Frontal cortex (tissue), 4 donors: ENCODE results near the gene CCDC32. TPM values are rescaled to one million over a fixed set of nuclear protein-coding genes. Genes with fewer than 3 reads are reported as not detected.
A peak's percentile ranks its signal among the peaks of the same experiment; 100 is the strongest.
"Not testable (repeated sequence)": the region's sequence is repeated elsewhere in the genome, so short reads cannot be mapped to it uniquely, and the experiment has no call there.

Experiments
- DNase-seq, 2 donors: peaks; one replicate each; pipeline ENCODE4 v3.0.0; 2012; ENCODE audit warnings: low spot score in 2 of 2
- FAIRE-seq: peaks from 2 replicates; lab custom pipeline; 2012; peaks lifted over from hg19 to GRCh38; lab: Jason Lieb, UNC
- total RNA-seq: library from RNA; depleted of rRNA; stranded (reverse); fragments of >200 nt; gene quantifications from one replicate; pipeline ENCODE4 v1.2.3, GENCODE V29; 2014
- donor health status: control.
- donor health status: control.
- donor health status: control.

The CCDC32 gene
- 23.6 TPM for total RNA-seq

GRCh38 chr15:40564591-40565332 is at the start of gene CCDC32:
TSS of gene CCDC32 (minus strand) at chr15:40565042. CDS start at chr15:40563015, 2,027 bp downstream.
- peak; percentile 65 for FAIRE-seq

GRCh38 chr15:40613080-40613479 is 48.2 kb upstream of the CCDC32 start:
- FAIRE-seq = no peak
- DNase-seq = no peak

More at GRCh38 chr15:40564591-40565332, at the start of gene CCDC32:
- peak; percentile 93 to 98 for DNase-seq

DNA sequence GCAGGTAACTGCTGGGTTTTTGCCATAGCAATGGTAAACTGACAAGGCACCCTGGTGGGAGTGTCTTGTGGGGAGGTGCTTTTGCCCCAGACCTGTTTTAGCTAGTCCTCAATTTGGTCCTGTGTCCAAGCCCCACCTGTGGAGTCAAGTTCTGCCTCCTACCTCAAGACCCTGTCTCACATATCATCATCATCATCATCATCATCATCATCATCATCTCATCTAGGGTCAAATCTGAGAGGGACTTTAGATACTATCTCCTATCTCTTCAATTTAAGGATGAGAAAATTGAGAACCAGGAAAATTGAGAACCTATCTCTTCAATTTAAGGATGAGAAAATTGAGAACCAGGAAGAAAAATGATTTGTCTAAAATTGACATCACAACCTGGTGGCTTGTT is 39.1 kb upstream of the CCDC32 start:
- DNase-seq (no peak), FAIRE-seq (no peak)

DNA sequence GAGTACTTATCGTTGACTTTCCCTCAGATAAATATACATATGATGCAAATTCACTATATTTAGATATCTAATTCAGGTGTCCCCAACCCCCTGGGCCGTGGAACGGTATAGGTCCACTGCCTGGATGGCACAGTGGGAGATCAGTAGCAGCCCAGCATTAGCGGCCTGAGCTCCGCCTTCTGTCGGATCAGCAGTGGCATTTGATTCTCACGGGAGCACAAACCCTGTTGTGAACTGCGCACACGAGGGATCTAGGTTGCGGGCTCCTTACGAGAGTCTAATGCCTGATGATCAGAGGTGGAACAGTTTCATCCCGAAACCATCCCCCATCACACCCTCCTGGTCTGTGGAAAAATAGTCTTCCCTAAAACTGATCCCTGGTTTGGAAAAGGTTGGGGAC is 36.1 kb upstream of the CCDC32 start:
- DNase-seq = no peak
- FAIRE-seq = no peak

DNA sequence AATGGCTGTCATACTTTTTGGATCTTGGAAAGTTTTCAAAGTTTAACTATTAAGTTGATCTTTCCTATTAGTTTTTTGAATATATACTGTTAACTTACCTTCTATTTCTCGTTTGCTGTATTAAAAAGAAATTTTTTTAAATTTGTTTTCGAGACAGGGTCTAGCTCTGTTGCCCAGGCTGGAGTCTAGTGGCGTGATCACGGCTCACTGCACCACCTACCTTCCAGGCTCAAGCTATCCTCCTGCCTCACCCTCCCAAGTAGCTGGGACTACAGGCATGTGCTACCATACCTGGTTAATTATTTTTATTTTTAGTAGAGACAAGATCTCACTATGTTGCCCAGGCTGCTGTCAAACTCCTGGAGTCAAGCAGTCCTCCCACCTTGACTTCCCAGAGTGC is 33.8 kb upstream of the CCDC32 start:
- no peak for DNase-seq
- no peak for FAIRE-seq

DNA sequence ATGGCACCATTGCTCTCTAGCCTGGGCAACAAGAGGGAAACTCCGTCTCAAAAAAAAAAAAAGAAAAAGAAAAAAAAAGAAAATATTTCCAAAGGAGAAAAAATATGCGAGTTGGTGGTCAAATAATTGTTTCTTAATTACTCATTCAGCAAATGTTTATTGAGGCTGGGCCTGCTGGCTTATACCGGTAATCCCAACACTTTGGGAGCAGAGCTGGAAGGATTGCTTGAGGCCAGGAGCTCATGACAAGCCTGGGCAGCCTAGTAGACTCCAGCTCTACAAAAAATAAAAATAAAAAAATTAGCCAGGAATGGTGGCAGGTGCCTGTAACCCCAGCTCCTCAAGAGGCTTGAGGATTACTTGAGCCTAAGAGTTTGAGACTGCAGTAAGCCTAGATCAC is 33.3 kb upstream of the CCDC32 start:
- no peak for FAIRE-seq

GRCh38 chr15:40597024-40597423 is 32.2 kb upstream of the CCDC32 start:
- no peak for FAIRE-seq
- DNase-seq = no peak

More for the DNA sequence above, 33.3 kb upstream of the CCDC32 start:
- DNase-seq = no peak

- DNase-seq = no peak
- FAIRE-seq = no peak
Measured at GRCh38 chr15:40595773-40596172, 30.9 kb upstream of the CCDC32 start.

DNA sequence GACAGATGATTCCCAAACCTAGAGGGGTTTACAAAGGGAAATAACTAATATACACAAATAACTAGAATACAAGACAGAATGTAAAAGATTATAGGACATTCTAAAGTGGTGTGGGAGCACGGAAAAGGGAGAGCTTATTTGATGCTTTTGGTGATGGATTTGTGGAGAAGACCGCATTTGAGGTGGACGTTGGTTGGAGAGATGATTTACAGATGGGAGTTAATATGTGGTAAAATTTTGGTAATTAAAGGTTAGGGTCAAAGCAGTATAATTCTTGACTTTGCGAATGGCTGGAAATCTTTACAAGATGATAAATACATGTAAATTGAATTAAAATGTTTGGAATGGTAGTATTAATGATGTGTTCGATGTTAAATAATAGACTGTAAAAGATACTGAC is 30.4 kb upstream of the CCDC32 start:
- no peak for DNase-seq
- no peak for FAIRE-seq

- no peak for FAIRE-seq
- peak in 1 of 2 donors; percentile 22 for DNase-seq
Measured at GRCh38 chr15:40594429-40594836, 29.6 kb upstream of the CCDC32 start.

GRCh38 chr15:40593588-40594428 is 29.0 kb upstream of the CCDC32 start, which contains the start of gene KNL1:
TSS of gene KNL1 (plus strand) at chr15:40594249. CDS start at chr15:40602932, 8,683 bp downstream.
- DNase-seq (peak; percentile 79 to 87), FAIRE-seq (no peak)

DNA sequence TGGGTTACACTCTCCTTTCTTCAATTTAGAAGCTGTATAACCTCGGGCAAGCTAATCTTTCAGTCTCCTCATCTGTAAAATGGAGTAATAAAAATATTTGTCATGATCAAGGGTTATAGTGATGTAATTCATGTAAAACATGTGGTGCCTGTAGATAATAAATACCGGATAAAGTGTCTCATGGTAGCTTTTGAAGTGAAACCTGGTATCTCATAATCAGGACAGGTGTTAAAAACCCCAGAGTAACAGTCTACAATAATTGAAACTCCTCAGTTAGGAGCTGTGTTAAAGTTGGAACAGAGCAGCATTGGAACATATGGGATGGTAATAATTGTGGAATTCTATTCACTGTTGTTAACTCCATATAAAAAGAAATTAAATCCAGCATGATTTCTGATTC is 28.3 kb upstream of the CCDC32 start:
- FAIRE-seq = no peak
- no peak for DNase-seq

DNA sequence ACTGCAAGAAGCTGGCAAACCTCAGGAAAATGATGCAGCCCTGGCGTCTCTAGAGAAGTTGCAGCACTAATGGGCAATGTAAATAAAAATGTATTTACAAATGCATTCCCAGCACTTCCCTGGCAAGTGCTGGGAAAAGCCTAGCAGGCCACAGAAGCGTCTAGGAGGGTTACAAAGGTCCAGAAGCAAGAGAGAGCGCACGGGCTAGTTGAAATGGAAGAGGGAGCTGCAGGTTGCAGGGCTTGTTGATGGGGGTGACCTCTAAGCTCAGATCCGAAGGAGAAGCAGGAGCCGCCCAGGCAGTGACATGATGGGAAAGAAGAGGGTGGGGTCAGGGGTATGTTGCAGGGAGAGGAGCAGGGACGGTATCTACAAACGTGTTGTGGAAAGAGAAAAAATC is 26.5 kb upstream of the CCDC32 start:
- no peak for DNase-seq
- no peak for FAIRE-seq

DNA sequence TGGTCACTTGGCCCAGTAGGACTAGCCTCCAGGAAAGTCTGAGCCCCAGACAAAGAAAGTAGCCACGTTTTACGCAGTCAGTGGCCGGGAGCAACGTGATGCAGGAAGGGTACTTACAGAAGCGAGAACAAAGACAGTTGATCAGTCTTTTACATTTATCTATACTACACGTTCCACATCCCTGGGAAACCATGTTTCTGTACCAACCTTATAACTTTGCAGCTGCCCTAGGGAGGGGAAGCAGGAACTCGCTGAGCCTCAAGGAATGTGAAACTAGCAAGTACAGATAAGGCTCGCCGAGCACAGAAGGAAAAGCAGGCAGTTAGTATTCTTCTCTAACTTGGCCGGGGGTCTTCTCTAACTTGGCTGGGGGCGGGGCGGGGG is 25.8 kb upstream of the CCDC32 start:
- FAIRE-seq (no peak), DNase-seq (no peak)

- DNase-seq (peak in 1 of 2 donors; percentile 27), FAIRE-seq (no peak)
Measured at GRCh38 chr15:40584191-40584590, 19.3 kb upstream of the CCDC32 start.

DNA sequence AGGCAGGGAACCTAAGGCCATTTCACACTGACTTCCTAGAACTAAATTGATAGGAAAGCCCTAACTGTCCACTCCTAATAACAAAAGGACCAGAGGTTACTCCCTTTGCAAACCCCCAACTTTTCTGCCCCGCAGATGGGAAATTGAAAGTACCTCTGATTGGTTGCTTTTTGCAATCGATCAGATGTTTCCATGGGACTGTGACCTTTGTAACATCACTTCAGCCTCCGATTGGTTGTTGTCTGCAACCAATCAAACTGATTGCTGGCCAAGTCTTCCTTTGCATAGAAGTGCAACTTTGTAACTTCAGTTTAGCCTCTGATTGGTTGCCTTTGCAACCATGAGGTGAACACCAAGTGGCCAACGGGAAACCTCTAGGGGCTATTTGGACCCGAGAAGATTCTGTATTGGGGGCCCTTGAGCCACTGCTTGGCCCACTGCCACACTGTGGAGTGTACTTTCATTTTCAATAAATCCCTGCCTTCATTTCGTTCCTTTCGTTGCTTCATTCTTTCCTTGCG is 17.9 kb upstream of the CCDC32 start:
- FAIRE-seq = no peak

GRCh38 chr15:40581796-40582195 is 17.0 kb upstream of the CCDC32 start:
- not testable (repeated sequence) for FAIRE-seq, DNase-seq

More for the DNA sequence above, 17.9 kb upstream of the CCDC32 start:
- no peak for DNase-seq

GRCh38 chr15:40578892-40579291 is 14.1 kb upstream of the CCDC32 start:
- DNase-seq = no peak
- no peak for FAIRE-seq

DNA sequence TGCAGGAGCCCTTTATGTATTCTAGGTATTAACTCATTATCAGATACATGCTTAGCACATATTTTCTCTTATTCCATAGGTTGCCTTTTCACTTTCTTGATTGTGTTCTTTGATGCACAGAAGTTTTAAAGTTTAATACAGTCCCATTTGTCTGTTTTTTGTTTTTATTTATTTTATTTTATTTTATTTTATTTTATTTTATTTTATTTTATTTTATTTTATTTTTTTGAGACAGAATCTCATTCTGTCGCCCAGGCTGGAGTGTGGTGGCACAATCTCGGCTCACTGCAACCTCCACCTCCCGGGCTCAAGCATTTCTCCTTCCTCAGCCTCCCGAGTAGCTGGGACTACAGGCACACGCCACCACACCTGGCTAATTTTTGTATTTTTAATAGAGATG is 12.1 kb upstream of the CCDC32 start:
- not testable (repeated sequence) for FAIRE-seq, DNase-seq

- no peak for FAIRE-seq
Measured at GRCh38 chr15:40575113-40575512, 10.3 kb upstream of the CCDC32 start.

More at GRCh38 chr15:40575113-40575512, 10.3 kb upstream of the CCDC32 start:
- DNase-seq = no peak
